GM23338 (cell line): Measurements from ENCODE around the gene LIPG. TPM values are rescaled to one million over a fixed set of nuclear protein-coding genes. Genes with fewer than 3 reads are reported as not detected.

Source experiments
- ATAC-seq: fragments of 200-7000 bp; cut with Tn5 transposase; 3 replicates; pipeline ENCODE4 v1.9.1; 2020
- DNase-seq: peaks from one replicate; pipeline ENCODE4 v3.0.0-alpha.2; 2015; ENCODE audit warnings: low spot score
- H2AFZ ChIP-seq: fragments of 200-600 bp; sonication (generic); 2 replicates; pipeline ENCODE4 v1.8.0; 2016; ENCODE audit warnings: antibody characterized with exemption, mild to moderate bottlenecking, moderate library complexity
- H3F3A ChIP-seq: fragments of 200-600 bp; sonication (generic); replicated peaks from 2 replicates; pipeline ENCODE4 v1.8.0; 2017; ENCODE audit warnings: antibody characterized with exemption, mixed run types, low read depth
- H3K27ac ChIP-seq: fragments of 200-600 bp; sonication (generic); 2 replicates; pipeline ENCODE4 v1.6.1; 2016; ENCODE audit warnings: low read depth
- H3K27me3 ChIP-seq: fragments of 200-600 bp; sonication (generic); 2 replicates; pipeline ENCODE4 v1.8.0; 2016; ENCODE audit warnings: mild to moderate bottlenecking, mixed run types, moderate library complexity; ENCODE audit not compliant: insufficient read depth
- H3K36me3 ChIP-seq: fragments of 200-600 bp; sonication (generic); 2 replicates; pipeline ENCODE4 v1.8.0; 2016; ENCODE audit warnings: mild to moderate bottlenecking; ENCODE audit not compliant: insufficient read depth
- H3K4me1 ChIP-seq: fragments of 200-600 bp; sonication (generic); 2 replicates; pipeline ENCODE4 v1.8.0; 2016; ENCODE audit warnings: mild to moderate bottlenecking, moderate library complexity; ENCODE audit not compliant: insufficient read depth
- H3K4me2 ChIP-seq: fragments of 200-600 bp; sonication (generic); 2 replicates; pipeline ENCODE4 v1.7.1; 2017; ENCODE audit warnings: mixed run types
- H3K4me3 ChIP-seq: fragments of 200-600 bp; sonication (generic); 2 replicates; pipeline ENCODE4 v1.6.1; 2016; ENCODE audit warnings: mixed run types
- H3K79me2 ChIP-seq: fragments of 200-600 bp; sonication (generic); replicated peaks from 2 replicates; pipeline ENCODE4 v1.8.0; 2017; ENCODE audit warnings: mild to moderate bottlenecking; ENCODE audit not compliant: insufficient read depth
- H3K9me2 ChIP-seq: fragments of 200-600 bp; sonication (generic); 2 replicates; pipeline ENCODE4 v1.8.0; 2017; ENCODE audit not compliant: insufficient read depth
- H4K20me1 ChIP-seq: fragments of 200-600 bp; sonication (generic); replicated peaks from 2 replicates; pipeline ENCODE4 v1.8.0; 2017; ENCODE audit warnings: mild to moderate bottlenecking; ENCODE audit not compliant: insufficient read depth
- H3K27ac Mint-ChIP-seq: 2 replicates; pipeline ENCODE4 v1.8.0; 2020; ENCODE audit warnings: inconsistent platforms, mild to moderate bottlenecking, moderate library complexity, mixed read lengths
- H3K27me3 Mint-ChIP-seq: 3 replicates; pipeline ENCODE4 v1.8.0; 2022; ENCODE audit warnings: low read depth, mild to moderate bottlenecking, moderate library complexity, mixed read lengths, inconsistent platforms; ENCODE audit not compliant: insufficient read depth, poor library complexity
- H3K36me3 Mint-ChIP-seq: 3 replicates; pipeline ENCODE4 v1.8.0; 2021; ENCODE audit warnings: low read depth, mild to moderate bottlenecking, inconsistent platforms, moderate library complexity, mixed read lengths
- H3K4me1 Mint-ChIP-seq: 3 replicates; pipeline ENCODE4 v1.8.0; 2020; ENCODE audit warnings: mild to moderate bottlenecking, inconsistent platforms, mixed read lengths
- H3K4me3 Mint-ChIP-seq: 3 replicates; pipeline ENCODE4 v1.8.0; 2021; ENCODE audit warnings: moderate library complexity, mild to moderate bottlenecking, inconsistent platforms, mixed read lengths
- H3K9me3 Mint-ChIP-seq: 3 replicates; pipeline ENCODE4 v1.8.0; 2020; ENCODE audit warnings: moderate library complexity, mild to moderate bottlenecking, inconsistent platforms, mixed read lengths
- CREB1 ChIP-seq: fragments of 250-450 bp; sonication (Bioruptor Pico); IDR thresholded peaks from 2 replicates; pipeline ENCODE4 v1.5.0; 2020; ENCODE audit warnings: low read depth, mild to moderate bottlenecking, moderate library complexity
- CTCF ChIP-seq, 2 experiments: fragments of 200-600 bp in 1 of 2; sonication (generic) in 1 of 2; conservative IDR thresholded peaks; 2 replicates each; pipeline versions ENCODE4 v1.5.1 to v1.6.1; 2016 to 2017; ENCODE audit warnings: antibody characterized with exemption in 2 of 2, low read depth in 2 of 2, mild to moderate bottlenecking in 2 of 2, moderate library complexity in 1 of 2
- ETS1 ChIP-seq: IDR thresholded peaks from 2 replicates; pipeline ENCODE4 v1.6.1; 2016; ENCODE audit warnings: antibody characterized with exemption
- EZH2 ChIP-seq: fragments of 200-600 bp; sonication (generic); IDR thresholded peaks from one replicate; pipeline ENCODE4 v1.8.0; 2017; ENCODE audit warnings: antibody characterized with exemption, mild to moderate bottlenecking, low read depth; ENCODE audit not compliant: unreplicated experiment
- EZH2phosphoT487 ChIP-seq: fragments of 200-600 bp; sonication (generic); IDR thresholded peaks from one replicate; pipeline ENCODE4 v1.8.1; 2018; ENCODE audit warnings: antibody characterized with exemption; ENCODE audit not compliant: unreplicated experiment
- JUNB ChIP-seq: IDR thresholded peaks from one replicate; pipeline ENCODE4 v1.6.1; 2016; ENCODE audit warnings: antibody characterized with exemption; ENCODE audit not compliant: unreplicated experiment
- NANOG ChIP-seq: IDR thresholded peaks from 2 replicates; pipeline ENCODE4 v1.6.1; 2016; ENCODE audit warnings: antibody characterized with exemption, borderline replicate concordance
- POLR2AphosphoS5 ChIP-seq: IDR thresholded peaks from 2 replicates; pipeline ENCODE4 v1.6.1; 2016; ENCODE audit warnings: antibody characterized with exemption, low read depth
- REST ChIP-seq: IDR thresholded peaks from one replicate; pipeline ENCODE4 v1.6.1; 2018; ENCODE audit warnings: antibody characterized with exemption; ENCODE audit not compliant: unreplicated experiment
- STAT1 ChIP-seq: IDR thresholded peaks from one replicate; pipeline ENCODE4 v1.6.1; 2016; ENCODE audit warnings: antibody characterized with exemption; ENCODE audit not compliant: unreplicated experiment
- ZNF114 ChIP-seq: fragments of 250-450 bp; sonication (Bioruptor Pico); IDR thresholded peaks from 2 replicates; pipeline ENCODE4 v1.5.0; 2020; ENCODE audit warnings: mild to moderate bottlenecking, moderate library complexity
- ZNF331 ChIP-seq: fragments of 250-450 bp; sonication (Bioruptor Pico); IDR thresholded peaks from 2 replicates; pipeline ENCODE4 v1.5.0; 2020; ENCODE audit warnings: low read depth, mild to moderate bottlenecking, moderate library complexity
- ZNF462 ChIP-seq: fragments of 250-450 bp; sonication (Bioruptor Pico); IDR thresholded peaks from 2 replicates; pipeline ENCODE4 v1.5.0; 2020; ENCODE audit warnings: mild to moderate bottlenecking, moderate library complexity
- polyA plus RNA-seq: library from polyadenylated mRNA; unstranded; fragments of >200 nt; fragmentation: Nextera tagmentation; extraction: Ambion mirVana; gene quantifications from 2 replicates; pipeline ENCODE4 v1.2.1, GENCODE V29; 2016
- total RNA-seq: library from RNA; depleted of rRNA; stranded (reverse); fragments of >200 nt; shearing (Covaris generic); gene quantifications from 2 replicates; pipeline ENCODE4 v1.2.3, GENCODE V29; 2014

Gene LIPG
- total and polyA plus RNA-seq, 2 experiments from 2014 or later, result 4.9 to 17.7 TPM

GRCh38 chr18:49625021-49625691 lies 63.3 kb downstream of the LIPG start:
- Mint-ChIP-seq H3K9me3 (no peaks in the 10 kb centered on the region), H3K27ac (no peak overlapping the region), H3K4me3 (no peak overlapping the region), H3K36me3 (no peaks in the 10 kb centered on the region), H3K27me3 (peaks cover 6% of the 10 kb centered on the region), H3K4me1 (peaks cover 13% of the 10 kb centered on the region)
- no peak for TF ChIP-seq REST
- TF ChIP-seq CTCF (conservative IDR thresholded peaks at IDR 0.05; ENCODE audit: low read depth in 2 of 2), result no peak
- TF ChIP-seq STAT1, result no peak
- TF ChIP-seq EZH2, result no peak
- no peak for TF ChIP-seq CREB1 (CRISPR knock-in tag)
- no peak for TF ChIP-seq NANOG
- TF ChIP-seq ZNF114, result no peak
- TF ChIP-seq ETS1, result no peak
- no peak for TF ChIP-seq POLR2AphosphoS5
- no peak for TF ChIP-seq ZNF462 (CRISPR knock-in tag)
- no peak for TF ChIP-seq EZH2phosphoT487
- TF ChIP-seq ZNF331 (CRISPR knock-in tag), result no peak
- no peak for TF ChIP-seq JUNB
- Histone ChIP-seq H3K9me2 (peaks cover 4% of the 10 kb centered on the region; the same call in 1 of the 2 replicates), H3F3A (no peaks in the 10 kb centered on the region), H3K4me1 (no peaks in the 10 kb centered on the region), H2AFZ (no peak overlapping the region), H3K36me3 (no peaks in the 10 kb centered on the region), H3K27me3 (no peaks in the 10 kb centered on the region), H3K79me2 (no peaks in the 10 kb centered on the region), H3K27ac (no peak overlapping the region), H3K4me2 (no peak overlapping the region), H3K4me3 (no peak overlapping the region), H4K20me1 (no peaks in the 10 kb centered on the region)
- DNase-seq, result no peak
- ATAC-seq, result no peak
